Activated CD4-positive, CD25-positive, alpha-beta regulatory T cell treated with anti-CD3 and anti-CD28 coated beads, Interleukin-2, amount 50 U/mL, for 24 hours (primary cell): ENCODE data around the gene OR5L1.

Experiments used
- ATAC-seq, 2 donors: fragments of 150-1000 bp; cut with Tn5 transposase; one replicate each; pipeline ENCODE4 v1.10.0; 2021; ENCODE audit warnings: mild to moderate bottlenecking in 1 of 2, moderate library complexity in 1 of 2

Gene OR5L1

GRCh38 chr11:55811067-55811466 lies at the start of gene OR5L1:
TSS of gene OR5L1 (plus strand) at chr11:55811367. CDS start at chr11:55811467, 100 bp downstream.
- no peak for ATAC-seq

DNA sequence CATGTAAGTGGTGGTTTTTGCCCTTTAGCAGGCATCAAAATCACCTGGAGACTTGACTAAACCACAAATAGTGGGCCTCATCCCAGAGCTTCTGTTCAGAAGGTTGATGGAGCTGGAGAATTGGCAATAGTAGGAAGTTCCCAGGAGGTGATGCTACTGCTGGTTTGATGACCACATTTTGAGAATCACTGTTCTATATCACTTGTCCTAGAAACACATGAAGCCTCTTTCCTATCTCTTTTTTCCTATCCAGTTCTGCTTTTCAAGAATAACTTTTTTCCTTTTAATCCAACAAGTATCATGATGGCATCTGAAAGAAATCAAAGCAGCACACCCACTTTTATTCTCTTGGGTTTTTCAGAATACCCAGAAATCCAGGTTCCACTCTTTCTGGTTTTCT lies 38.0 kb upstream of the OR5L1 start, which contains the start of gene OR5D13:
Gene OR5D13 (plus strand): TSS at position 301 of the 400 bp plus-strand sequence. CDS start 0 bp downstream, at position 301.
- no peak for ATAC-seq

DNA sequence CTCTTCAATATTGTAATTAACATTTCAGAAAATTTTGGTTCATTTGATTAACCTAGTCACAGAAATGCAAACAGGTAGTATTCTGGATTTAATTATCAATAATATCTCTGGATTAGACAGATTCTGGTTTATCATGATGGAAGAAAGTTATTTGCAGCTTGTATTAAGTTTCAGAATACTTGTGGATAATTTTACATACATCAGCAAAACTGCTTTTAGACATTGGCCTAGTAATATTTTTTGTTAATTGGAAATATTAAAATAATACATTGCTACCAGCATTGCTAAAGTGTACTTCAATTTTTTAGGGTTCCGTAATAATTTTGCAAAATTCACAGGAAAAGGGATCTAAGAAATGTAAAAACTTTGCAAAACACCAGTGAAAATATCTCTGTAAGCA lies 19.6 kb upstream of the OR5L1 start:
- ATAC-seq = no peak

DNA sequence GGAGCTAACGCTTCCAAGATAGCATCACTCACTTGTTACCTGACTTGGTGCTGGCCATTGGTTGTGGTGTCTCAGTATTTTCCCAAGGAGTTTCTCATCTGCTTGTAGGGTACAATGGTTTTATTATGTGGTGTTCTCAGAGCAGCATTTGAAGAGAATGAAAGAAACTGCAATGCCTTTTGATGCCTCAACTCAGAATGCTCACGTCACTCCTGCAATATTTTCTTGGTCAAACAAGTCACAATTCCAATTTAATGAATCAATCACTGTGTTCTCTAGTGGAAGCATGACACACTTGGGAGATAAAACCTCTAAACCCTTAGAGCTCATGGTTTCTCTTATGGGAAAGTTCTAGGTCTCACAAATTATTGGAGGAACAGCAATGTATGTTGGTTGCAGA lies 17.8 kb upstream of the OR5L1 start:
- no peak for ATAC-seq

GRCh38 chr11:55795256-55795655 lies 15.9 kb upstream of the OR5L1 start, which contains the start of gene OR5D14:
TSS of gene OR5D14 (plus strand) at chr11:55795556. CDS start at chr11:55795556, 0 bp downstream.
- no peak for ATAC-seq

DNA sequence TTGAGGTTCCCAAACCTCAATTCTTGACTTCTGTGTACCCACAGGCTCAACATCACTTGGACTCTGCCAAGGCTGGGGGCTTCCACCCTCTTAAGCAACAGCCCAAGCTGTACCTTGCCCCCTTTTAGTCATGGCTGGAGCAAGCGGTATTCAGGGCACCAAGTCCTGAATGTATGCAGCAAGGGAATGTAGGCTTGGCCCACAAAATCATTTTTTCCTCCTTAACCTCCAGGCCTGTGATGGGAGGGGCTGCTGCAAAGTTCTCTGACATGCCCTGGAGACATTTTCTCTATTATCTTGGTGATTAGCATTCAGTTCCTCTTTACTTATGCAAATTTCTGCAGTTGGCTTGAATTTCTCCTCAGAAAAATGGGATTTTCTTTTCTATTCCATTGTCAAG lies 4.9 kb upstream of the OR5L1 start:
- no peak for ATAC-seq

- no peak for ATAC-seq
Observed at GRCh38 chr11:55819330-55819729, 8.2 kb downstream of the OR5L1 start, which contains the start of gene OR5D18. TSS of gene OR5D18 (plus strand) at chr11:55819630. CDS start at chr11:55819630, 0 bp downstream.

DNA sequence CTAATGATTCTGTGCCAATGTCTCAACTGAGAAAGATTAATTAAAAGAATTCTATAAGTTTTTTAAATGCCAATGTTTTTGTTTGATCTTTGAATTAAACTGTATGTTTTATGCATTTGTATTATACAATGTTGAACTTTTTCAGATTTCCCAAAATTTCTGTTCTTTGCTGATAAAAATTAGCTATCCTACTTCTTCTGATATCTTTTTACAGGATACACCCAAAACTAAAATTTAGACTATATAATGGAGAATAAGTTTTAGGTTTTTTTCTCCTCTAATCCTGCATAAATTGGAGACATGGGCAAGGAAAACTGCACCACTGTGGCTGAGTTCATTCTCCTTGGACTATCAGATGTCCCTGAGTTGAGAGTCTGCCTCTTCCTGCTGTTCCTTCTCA lies 15.8 kb downstream of the OR5L1 start, which contains the start of gene OR5L2:
Gene OR5L2 (plus strand): TSS at position 301 of the 400 bp plus-strand sequence. CDS start 0 bp downstream, at position 301.
- ATAC-seq = no peak

DNA sequence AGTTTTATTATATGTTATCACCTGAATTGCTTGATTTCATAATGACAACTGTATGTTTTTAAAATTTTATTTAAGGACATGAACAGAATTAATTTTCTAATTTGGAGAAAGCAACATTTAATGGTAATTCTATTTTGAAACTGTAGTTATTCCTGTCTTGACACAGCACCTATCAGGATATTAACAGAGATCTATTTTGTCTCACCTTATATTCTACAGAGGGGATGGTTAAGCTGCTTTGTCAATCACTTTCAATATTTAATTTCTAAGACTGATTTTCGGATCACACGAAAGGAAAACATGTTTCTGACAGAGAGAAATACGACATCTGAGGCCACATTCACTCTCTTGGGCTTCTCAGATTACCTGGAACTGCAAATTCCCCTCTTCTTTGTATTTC lies 27.3 kb downstream of the OR5L1 start, which contains the start of gene OR5D16:
Gene OR5D16 (plus strand): TSS at position 301 of the 400 bp plus-strand sequence. CDS start 0 bp downstream, at position 301.
- ATAC-seq = no peak

GRCh38 chr11:55847453-55847852 lies 36.3 kb downstream of the OR5L1 start:
- ATAC-seq = no peak

GRCh38 chr11:55849037-55849436 lies 37.9 kb downstream of the OR5L1 start:
- ATAC-seq = no peak

DNA sequence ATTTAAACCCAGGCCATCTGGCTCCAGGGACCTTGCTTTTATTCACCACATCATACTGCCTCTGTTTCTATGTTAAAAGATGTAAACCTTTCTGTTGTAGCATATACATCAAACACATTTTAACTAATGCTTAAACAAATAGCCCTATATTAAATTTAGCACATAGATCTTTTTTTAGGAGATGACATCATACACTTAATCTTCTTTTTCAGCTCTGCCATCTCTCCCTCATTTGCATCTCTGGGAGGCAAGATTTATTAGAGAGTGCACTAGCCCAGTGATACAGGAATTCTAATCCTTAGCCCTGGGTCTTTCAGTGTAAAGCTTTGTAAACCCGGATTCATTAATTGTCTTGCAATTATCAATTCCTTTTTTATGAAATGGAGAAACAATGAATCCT lies 41.0 kb downstream of the OR5L1 start:
- ATAC-seq = no peak

DNA sequence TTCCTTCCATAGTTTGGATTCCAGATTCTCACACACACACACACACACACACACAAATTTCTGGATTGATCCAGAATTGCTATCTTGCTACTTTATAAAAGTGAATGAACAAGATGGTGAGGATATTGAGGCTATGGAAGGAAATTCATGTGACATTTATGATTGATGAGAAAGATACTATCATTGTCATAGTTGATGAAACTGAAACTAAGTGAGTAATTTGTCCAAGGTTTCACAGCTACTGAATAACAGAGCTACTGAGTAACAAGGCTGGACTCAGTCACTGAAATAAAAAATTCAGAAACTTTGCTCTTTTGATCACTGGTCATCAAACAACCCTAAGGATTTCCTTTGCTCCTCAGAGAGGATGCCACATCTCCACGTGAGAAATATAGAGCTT lies 43.5 kb downstream of the OR5L1 start:
- ATAC-seq = no peak
